ENCODE measurements around the gene COPE.
"Not testable (repeated sequence)": the region's sequence is repeated elsewhere in the genome, so short reads cannot be mapped to it uniquely, and the experiment has no call there.

Gene COPE

GRCh38 chr19:18919086-18919899, at the start of gene COPE, which contains the start of gene DDX49:
TSS of gene COPE (minus strand) at chr19:18919387. CDS start at chr19:18919348, 39 bp downstream.
TSS of gene DDX49 (plus strand) at chr19:18919715. CDS start at chr19:18919742, 27 bp downstream.
- Mint-ChIP-seq H3K36me3 (peaks cover 25% of the 10 kb centered on the region), H3K27ac (peak within 1 kb of the TSS; percentile 90), H3K27me3 (no peaks in the 10 kb centered on the region), H3K4me3 (peak within 1 kb of the TSS; percentile 84), H3K9me3 (no peaks in the 10 kb centered on the region), H3K4me1 (peaks cover 36% of the 10 kb centered on the region)
- DNase-seq: peak; percentile 99
- CTCF ChIA-PET: interaction anchor here (0.6 to 1.4 kb wide), 4 partner anchors 12 to 399 kb away, joined by 3 to 4 read pairs (median 3); no protein-coding TSS in a partner anchor

DNA sequence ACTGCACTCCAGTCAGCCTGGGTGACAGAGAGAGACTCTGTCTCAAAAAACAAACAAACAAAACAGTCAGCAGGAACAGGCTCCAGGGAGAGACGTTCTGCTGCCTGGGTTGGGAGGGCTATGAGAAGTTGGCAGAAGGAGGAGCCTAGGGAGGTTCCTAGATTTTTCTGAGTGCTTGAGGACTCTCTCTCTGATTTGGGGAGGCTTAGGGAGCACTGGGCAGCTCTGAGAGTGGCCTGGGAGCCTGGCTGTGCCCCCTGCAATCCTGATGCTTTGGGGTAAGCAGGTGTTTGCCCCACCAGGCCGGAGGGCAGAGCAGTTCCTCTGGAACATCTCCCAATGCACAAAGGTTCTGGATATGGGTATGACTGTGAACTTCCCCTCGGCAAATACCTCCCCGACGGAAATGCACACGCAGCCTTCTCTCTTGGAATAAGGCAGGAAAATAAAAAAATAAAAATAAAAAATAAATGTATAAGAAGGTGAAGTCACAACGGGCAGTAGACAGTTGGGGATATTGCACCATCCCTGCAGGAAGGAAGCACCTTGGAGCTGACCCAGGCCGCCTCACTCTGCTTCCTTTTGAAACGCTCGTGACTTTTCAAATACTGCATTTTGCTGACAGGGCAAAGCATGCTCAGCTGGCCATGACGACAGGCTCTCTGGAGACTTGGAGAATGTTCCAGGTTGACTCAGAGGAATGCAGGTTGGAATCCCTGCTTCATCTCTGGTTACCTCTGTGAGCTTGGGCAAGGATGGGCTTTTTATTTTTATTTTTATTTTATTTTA, 48.4 kb upstream of the COPE start:
- Mint-ChIP-seq H3K27me3 (peaks cover 23% of the 10 kb centered on the region), H3K4me3 (no peak overlapping the region), H3K9me3 (no peaks in the 10 kb centered on the region), H3K4me1 (no peaks in the 10 kb centered on the region), H3K36me3 (no peaks in the 10 kb centered on the region), H3K27ac (no peak overlapping the region)
- DNase-seq: no peak
- CTCF ChIA-PET: no interaction called here

- Mint-ChIP-seq H3K36me3 (no peaks in the 10 kb centered on the region), H3K27me3 (peaks cover 36% of the 10 kb centered on the region), H3K4me3 (no peak overlapping the region), H3K4me1 (peaks cover 11% of the 10 kb centered on the region), H3K9me3 (no peaks in the 10 kb centered on the region), H3K27ac (no peak overlapping the region)
- DNase-seq: no peak
- CTCF ChIA-PET: interaction anchor here (0.6 kb wide), 1 partner anchor 355 kb away, joined by 3 read pairs; no protein-coding TSS in a partner anchor
Measured at GRCh38 chr19:18966307-18966706, 47.1 kb upstream of the COPE start.

- peaks cover 32% of the 10 kb centered on the region for H3K27me3 Mint-ChIP-seq
- H3K36me3 Mint-ChIP-seq: no peaks in the 10 kb centered on the region
- no peak overlapping the region for H3K4me3 Mint-ChIP-seq
- CTCF ChIA-PET: no interaction called here
- H3K4me1 Mint-ChIP-seq: peaks cover 13% of the 10 kb centered on the region
- no peak overlapping the region for H3K27ac Mint-ChIP-seq
- H3K9me3 Mint-ChIP-seq: no peaks in the 10 kb centered on the region
- DNase-seq: no peak
Measured at GRCh38 chr19:18964121-18964520, 44.9 kb upstream of the COPE start.

DNA sequence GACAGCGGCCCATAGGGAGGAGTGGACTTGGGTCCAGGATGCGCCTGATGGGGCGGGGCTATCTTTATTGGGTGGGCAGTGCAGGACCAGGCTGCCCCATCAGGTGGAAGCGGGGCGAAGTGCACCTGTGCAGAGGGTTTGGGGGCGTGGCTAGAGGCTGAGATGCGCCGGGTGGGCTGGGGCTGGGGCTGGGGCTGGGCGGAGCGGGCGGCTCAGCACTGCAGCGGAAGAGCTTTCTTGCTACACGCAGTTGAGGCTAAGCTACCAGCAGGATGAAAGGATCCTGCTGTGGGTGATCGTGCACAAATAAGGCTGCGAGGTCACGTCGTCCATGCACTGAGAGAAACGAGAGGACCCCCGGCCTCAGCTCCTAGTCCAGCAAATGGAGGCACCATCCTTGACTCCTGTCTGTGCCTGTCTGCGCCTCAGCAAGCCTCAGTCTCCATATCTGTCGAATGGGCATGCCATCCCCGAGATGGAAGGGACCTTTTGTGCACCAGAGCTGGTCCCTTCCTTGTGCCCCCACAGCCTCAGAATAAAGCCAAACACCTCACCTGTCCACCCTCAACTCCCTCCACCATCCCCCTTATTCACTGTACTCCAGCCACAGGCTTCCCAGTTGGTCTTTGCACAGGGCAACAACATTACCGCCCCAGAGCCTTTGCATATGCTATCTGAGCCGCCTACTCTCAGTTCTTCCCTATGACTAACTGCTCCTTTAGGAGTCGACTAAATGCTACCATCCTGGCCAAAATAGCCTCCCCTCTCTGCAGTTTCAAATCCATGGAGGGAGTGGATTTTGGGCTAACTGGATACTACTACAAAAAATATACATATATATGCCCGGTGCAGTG, 42.8 kb upstream of the COPE start:
- DNase-seq: peak; percentile 42
- Mint-ChIP-seq H3K36me3 (no peaks in the 10 kb centered on the region), H3K4me1 (peaks cover 13% of the 10 kb centered on the region), H3K27ac (no peak overlapping the region), H3K9me3 (no peaks in the 10 kb centered on the region), H3K27me3 (peaks cover 24% of the 10 kb centered on the region), H3K4me3 (no peak overlapping the region)
- CTCF ChIA-PET: no interaction called here

GRCh38 chr19:18960370-18960769, 41.2 kb upstream of the COPE start:
- Mint-ChIP-seq H3K27ac (no peak overlapping the region), H3K4me3 (no peak overlapping the region), H3K36me3 (no peaks in the 10 kb centered on the region), H3K9me3 (no peaks in the 10 kb centered on the region), H3K27me3 (peaks cover 25% of the 10 kb centered on the region), H3K4me1 (peaks cover 13% of the 10 kb centered on the region)
- CTCF ChIA-PET: no interaction called here
- DNase-seq: no peak

DNA sequence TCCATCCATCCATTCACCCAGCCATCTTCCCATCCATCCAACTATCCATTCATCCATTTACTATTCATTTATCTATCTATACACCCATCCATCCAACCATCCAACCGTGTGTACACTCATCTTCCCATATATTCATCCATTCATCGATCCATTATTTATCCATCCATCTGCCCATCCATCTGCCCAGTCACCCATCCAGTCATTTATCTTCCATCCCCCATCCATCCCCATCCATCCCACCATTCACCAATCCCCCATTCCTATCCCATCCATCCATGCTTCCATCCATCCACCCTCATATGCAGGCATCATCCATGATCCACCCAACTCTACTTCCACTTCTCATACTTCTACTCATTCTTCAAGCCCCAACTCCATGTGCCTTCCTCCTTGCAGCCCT, 35.9 kb upstream of the COPE start:
- DNase-seq: no peak
- CTCF ChIA-PET: no interaction called here
- Mint-ChIP-seq H3K4me1 (no peaks in the 10 kb centered on the region), H3K4me3 (no peak overlapping the region), H3K9me3 (peaks cover 4% of the 10 kb centered on the region), H3K27me3 (peaks cover 24% of the 10 kb centered on the region), H3K27ac (no peak overlapping the region), H3K36me3 (no peaks in the 10 kb centered on the region)

GRCh38 chr19:18954094-18954493, 34.9 kb upstream of the COPE start:
- Mint-ChIP-seq H3K4me3 (no peak overlapping the region), H3K27me3 (peaks cover 24% of the 10 kb centered on the region), H3K9me3 (peaks cover 4% of the 10 kb centered on the region), H3K4me1 (no peaks in the 10 kb centered on the region), H3K36me3 (no peaks in the 10 kb centered on the region), H3K27ac (no peak overlapping the region)
- CTCF ChIA-PET: no interaction called here
- no peak for DNase-seq

DNA sequence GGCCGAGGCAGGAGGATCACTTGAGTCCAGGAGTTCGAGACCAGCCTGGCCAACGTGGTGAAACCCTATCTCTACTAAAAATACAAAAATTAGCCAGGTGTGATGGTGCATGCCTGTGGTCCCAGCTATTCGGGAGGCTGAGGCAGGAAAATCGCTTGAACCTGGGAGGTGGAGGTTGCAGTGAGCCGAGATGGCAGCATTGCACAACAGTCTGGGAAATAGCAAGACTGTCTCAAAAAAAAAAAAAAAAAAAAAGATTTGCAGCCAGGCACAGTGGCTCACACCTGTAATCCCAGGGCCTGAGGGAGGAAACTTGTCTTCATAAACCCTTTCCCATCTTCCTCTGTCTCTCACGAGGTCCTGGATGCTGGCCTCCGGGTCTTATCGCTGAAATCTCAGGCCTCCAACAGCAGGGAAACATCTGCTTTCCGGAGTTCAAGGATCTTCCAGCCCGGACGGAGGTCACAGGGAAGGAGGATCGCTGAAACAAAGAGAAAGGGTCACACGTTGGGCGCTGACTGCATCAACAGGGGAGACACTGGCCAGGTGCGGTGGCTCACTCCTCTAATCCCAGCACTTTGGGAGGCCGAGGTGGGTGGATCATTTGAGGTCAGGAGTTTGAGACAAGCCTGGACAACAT, 33.3 kb upstream of the COPE start:
- H3K9me3 Mint-ChIP-seq, H3K4me3 Mint-ChIP-seq, H3K36me3 Mint-ChIP-seq, DNase-seq, H3K4me1 Mint-ChIP-seq, H3K27ac Mint-ChIP-seq: not testable (repeated sequence)
- CTCF ChIA-PET: interaction anchor here (0.6 kb wide), 1 partner anchor 20 kb away, joined by 3 read pairs; no protein-coding TSS in a partner anchor
- H3K27me3 Mint-ChIP-seq: peaks cover 19% of the 10 kb centered on the region

- Mint-ChIP-seq H3K27ac (no peak overlapping the region), H3K36me3 (no peaks in the 10 kb centered on the region), H3K4me3 (no peak overlapping the region), H3K27me3 (peaks cover 23% of the 10 kb centered on the region), H3K9me3 (peaks cover 4% of the 10 kb centered on the region), H3K4me1 (no peaks in the 10 kb centered on the region)
- no peak for DNase-seq
- CTCF ChIA-PET: no interaction called here
Measured at GRCh38 chr19:18951721-18952281, 32.6 kb upstream of the COPE start.

- Mint-ChIP-seq H3K4me1 (no peaks in the 10 kb centered on the region), H3K9me3 (peaks cover under 1% of the 10 kb centered on the region), H3K4me3 (no peak overlapping the region), H3K36me3 (no peaks in the 10 kb centered on the region), H3K27ac (no peak overlapping the region), H3K27me3 (peaks cover 34% of the 10 kb centered on the region)
- DNase-seq: no peak
- CTCF ChIA-PET: no interaction called here
Measured at GRCh38 chr19:18949858-18950257, 30.7 kb upstream of the COPE start.

GRCh38 chr19:18948976-18949356, 29.8 kb upstream of the COPE start:
- Mint-ChIP-seq H3K4me3 (no peak overlapping the region), H3K27ac (no peak overlapping the region), H3K9me3 (no peaks in the 10 kb centered on the region), H3K36me3 (no peaks in the 10 kb centered on the region), H3K4me1 (peaks cover 2% of the 10 kb centered on the region), H3K27me3 (peaks cover 38% of the 10 kb centered on the region)
- CTCF ChIA-PET: no interaction called here
- no peak for DNase-seq

- H3K27ac Mint-ChIP-seq: no peak overlapping the region
- CTCF ChIA-PET: no interaction called here
Measured at GRCh38 chr19:18948075-18948975, 29.1 kb upstream of the COPE start.

More at GRCh38 chr19:18948075-18948975, 29.1 kb upstream of the COPE start:
- Mint-ChIP-seq H3K9me3 (no peaks in the 10 kb centered on the region), H3K4me3 (no peak overlapping the region), H3K4me1 (peaks cover 2% of the 10 kb centered on the region), H3K36me3 (no peaks in the 10 kb centered on the region), H3K27me3 (peaks cover 42% of the 10 kb centered on the region)
- DNase-seq: no peak
